Esophagus squamous epithelium (tissue), 4 donors: Measurements from ENCODE around the gene DHRS4.

Experiments
- POLR2A ChIP-seq, 4 donors: fragments of 450-650 bp; IDR thresholded peaks; one replicate each; pipeline ENCODE4 v1.6.1; 2017; ENCODE audit warnings: antibody characterized with exemption in 4 of 4, mild to moderate bottlenecking in 4 of 4, moderate library complexity in 3 of 4
- TF ChIP-seq, protein P1 (sequence below), 6 experiments: fragments of 450-650 bp in 4 of 6; fragments of 200-600 bp in 2 of 6; sonication (generic) in 2 of 6; IDR thresholded peaks; one replicate each; pipeline ENCODE4 v1.5.1; 2016 to 2019; ENCODE audit warnings: antibody characterized with exemption in 6 of 6, mild to moderate bottlenecking in 4 of 6, moderate library complexity in 4 of 6

DNA sequence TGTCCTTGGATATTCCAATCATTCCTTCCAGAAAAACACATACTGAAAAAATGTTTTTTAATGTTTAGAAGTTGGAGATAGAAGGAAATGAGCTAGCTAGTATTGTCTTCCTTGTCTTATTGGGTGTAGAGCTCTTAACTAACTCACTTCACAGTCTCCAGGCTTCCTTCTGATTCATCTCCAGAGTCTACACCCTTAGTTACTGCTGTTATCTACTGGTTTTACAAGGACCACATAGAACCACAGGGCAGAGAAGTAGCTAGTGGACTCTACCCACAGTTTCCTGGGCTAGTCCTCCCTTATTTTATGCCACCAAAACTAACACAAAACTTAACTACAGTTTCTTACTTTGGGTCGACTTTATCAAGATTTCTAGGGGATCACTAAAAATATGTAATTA, 31.0 kb upstream of the DHRS4 start:
- TF ChIP-seq, protein P1, sequence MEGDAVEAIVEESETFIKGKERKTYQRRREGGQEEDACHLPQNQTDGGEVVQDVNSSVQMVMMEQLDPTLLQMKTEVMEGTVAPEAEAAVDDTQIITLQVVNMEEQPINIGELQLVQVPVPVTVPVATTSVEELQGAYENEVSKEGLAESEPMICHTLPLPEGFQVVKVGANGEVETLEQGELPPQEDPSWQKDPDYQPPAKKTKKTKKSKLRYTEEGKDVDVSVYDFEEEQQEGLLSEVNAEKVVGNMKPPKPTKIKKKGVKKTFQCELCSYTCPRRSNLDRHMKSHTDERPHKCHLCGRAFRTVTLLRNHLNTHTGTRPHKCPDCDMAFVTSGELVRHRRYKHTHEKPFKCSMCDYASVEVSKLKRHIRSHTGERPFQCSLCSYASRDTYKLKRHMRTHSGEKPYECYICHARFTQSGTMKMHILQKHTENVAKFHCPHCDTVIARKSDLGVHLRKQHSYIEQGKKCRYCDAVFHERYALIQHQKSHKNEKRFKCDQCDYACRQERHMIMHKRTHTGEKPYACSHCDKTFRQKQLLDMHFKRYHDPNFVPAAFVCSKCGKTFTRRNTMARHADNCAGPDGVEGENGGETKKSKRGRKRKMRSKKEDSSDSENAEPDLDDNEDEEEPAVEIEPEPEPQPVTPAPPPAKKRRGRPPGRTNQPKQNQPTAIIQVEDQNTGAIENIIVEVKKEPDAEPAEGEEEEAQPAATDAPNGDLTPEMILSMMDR (IDR thresholded peaks at IDR 0.05): no peak
- TF ChIP-seq POLR2A (IDR thresholded peaks at IDR 0.05): no peak
